ENCODE data around the gene PGBD1.

PGBD1 gene, protein sequence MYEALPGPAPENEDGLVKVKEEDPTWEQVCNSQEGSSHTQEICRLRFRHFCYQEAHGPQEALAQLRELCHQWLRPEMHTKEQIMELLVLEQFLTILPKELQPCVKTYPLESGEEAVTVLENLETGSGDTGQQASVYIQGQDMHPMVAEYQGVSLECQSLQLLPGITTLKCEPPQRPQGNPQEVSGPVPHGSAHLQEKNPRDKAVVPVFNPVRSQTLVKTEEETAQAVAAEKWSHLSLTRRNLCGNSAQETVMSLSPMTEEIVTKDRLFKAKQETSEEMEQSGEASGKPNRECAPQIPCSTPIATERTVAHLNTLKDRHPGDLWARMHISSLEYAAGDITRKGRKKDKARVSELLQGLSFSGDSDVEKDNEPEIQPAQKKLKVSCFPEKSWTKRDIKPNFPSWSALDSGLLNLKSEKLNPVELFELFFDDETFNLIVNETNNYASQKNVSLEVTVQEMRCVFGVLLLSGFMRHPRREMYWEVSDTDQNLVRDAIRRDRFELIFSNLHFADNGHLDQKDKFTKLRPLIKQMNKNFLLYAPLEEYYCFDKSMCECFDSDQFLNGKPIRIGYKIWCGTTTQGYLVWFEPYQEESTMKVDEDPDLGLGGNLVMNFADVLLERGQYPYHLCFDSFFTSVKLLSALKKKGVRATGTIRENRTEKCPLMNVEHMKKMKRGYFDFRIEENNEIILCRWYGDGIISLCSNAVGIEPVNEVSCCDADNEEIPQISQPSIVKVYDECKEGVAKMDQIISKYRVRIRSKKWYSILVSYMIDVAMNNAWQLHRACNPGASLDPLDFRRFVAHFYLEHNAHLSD
- 1.9 to 6.1 (median 2.4) reads per million in 3 experiments for total RNA-seq

DNA sequence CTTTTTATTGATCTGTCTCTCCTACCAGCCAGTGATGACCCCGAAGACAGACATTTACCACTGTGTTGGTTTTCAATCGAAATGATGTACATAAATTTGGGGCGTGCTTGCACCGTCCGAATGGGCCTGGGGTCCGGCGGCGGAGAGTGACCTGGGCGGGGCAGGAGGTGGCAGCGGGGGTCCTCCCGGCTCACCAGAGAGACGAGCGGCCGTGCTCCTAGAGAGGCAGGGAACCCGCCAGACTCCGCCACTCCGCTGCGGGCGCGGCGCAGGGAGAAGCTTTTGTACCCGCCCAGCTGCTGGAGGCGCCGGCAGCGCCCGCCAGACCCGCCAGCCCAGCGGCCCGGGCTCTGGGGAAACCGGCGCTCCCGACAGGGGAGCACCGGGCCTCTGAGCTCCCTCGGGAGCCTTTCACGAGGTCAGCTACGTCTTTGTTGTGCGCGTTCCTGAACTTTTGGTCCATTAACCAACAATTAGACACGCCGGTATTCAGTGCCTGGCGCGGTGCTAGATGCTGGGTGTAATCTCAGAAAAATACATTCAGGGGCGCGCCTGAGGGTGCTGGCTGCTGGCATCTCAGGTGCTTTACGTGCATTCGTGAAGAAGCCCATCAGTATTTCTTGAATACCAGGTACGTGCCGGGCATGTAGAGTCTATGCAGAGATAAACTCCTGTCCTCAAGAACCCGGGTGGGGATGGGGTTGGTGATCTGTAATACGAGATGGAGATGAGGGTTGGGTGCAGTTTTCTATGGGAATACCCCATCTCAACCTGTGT, at the start of gene PGBD1:
Gene PGBD1 (plus strand): TSS at position 285 of the 777 bp plus-strand sequence. CDS start 2,242 bp downstream, outside the sequence.
- peak; percentile 8 for DNase-seq

DNA sequence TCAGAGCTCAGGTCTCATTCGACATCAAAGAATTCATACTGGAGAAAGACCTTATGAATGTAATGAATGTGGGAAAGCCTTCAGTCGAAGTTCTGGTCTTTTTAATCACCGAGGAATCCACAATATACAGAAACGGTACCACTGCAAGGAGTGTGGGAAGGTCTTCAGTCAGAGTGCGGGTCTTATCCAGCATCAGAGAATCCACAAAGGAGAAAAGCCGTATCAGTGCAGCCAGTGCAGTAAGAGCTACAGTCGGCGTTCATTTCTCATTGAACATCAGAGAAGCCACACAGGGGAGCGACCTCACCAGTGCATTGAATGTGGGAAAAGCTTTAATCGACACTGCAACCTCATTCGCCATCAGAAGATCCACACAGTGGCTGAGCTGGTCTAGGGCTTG, 48.6 kb upstream of the PGBD1 start:
- no peak for DNase-seq

DNA sequence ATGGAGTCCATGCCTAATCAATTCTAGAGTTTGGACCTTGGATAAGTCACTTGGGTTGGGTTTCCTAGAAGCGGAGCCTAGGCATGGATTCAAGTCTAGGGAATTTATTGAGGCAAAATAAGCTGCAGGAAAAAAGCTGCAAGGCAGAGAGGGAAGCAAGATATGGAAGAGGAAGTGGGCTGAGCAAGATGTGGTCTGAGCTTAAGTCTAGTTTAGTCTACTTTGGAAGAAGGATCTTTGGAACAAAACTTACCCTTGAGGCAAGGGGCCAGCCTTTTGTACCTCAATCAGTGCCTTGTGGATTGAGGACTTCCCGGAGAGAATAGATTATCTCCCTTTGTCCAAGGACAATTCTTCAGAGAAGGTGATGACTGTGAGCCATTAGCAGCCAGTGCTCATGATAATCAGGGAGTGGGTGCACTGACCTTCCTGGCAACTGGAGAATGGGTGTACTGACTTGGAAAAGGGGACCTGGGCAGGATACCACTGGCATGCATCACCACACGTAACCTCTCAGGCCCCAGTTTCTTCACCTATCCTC, 45.4 kb upstream of the PGBD1 start:
- DNase-seq = no peak

DNA sequence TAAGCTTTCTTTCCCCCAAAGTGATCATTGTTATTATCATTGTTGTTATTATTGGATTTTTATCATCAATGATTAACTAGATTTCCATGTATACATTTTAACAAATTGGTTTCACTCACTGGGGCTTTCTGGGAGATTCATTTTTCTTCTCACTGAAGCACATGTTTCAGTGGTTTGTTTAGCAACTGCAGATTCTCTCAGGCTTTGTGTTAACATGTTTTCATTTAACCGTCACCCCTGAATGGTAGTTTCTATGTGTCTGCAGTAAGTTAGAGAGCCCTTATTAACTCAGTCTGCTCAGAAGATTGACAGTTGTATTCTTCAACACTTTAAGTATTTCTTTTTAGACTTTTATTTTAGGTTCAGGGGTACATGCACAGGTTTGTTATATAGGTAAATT, 41.7 kb upstream of the PGBD1 start:
- no peak for DNase-seq

DNA sequence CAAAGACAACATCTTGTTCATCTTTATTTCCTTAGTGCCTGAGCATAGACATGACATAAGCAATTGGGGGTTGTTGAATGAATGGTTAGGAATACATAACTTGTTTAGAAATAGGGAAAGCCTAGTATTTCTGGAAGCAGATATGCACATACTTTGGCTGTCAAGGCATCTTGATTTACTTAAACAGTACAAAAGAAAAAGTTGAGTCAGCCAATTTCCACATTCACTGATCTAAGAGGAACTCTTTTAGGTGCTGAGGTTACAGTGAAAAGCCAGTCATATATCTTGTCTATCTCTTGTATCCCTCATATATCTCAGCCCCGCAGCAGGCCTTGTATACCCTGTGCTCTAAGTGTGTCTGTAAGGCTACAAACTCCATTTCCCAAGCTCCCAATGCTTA, 40.9 kb upstream of the PGBD1 start:
- no peak for DNase-seq

DNA sequence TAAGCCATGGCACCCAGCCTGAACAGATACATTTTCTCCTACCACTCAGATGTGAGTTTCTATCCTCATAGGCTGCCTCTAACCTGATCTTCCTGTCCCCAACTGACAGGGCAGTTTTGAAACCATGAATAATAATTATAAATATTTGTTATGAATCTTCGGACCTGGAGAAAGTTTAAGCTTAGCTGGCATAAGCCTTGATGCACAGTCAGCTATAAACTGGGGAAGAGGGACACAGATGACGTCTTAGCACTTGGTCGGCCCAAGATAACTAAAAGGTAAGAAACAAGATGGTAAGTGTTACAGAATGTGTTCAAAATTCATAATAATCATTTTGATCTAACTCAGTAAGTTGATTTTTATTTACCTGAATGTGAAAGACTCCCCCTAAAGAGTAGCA, 37.4 kb upstream of the PGBD1 start:
- no peak for DNase-seq

DNA sequence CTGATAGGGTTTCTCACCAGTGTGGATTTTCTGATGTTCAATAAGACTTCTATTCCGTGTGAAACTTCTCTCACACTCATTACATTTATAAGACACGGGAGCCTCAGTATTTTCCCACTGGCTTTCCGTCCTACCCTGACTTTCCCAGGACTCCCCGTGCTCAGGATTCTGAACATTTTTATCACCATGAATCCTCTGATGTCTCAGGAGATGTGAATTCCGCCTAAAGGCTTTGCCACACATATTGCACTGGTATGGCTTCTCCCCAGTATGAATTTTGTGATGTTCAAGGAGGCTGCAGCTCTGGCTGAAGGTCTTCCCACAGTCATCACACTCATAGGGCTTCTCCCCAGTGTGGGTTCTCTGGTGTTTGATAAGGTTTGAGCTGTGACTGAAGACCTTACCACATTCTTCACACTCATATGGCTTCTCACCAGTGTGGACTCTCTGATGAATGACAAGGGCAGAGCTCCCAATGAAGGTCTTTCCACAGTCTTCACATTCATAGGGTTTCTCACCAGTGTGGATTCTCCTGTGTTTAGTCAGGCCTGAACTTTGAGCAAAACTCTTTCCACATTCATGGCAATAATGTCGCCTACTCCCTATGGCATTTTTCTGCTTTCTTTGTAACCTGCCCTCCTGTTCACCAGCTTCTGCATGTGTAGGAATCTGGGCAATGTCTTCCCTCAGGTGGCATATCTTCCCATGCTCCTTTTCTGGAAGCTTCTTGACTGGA, 36.0 kb upstream of the PGBD1 start:
- DNase-seq = no peak

DNA sequence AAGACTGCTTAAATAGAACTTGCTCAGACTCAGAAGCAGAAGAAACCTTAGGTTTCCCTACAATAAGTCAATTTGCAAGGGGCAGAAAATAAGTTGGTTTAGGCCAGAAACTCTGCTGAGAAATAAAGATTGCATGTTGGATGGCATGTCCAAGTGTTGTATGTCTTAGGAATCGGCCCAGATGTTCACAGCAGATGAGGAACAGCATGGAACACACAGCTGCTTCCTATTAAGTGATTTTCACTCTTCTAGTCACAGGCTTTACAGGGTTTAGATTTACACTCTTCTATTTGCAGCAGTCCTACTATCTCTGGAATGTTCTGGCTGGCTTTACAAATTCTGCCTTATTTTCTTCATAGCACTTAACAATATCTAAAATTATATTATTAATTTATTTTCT, 32.5 kb upstream of the PGBD1 start:
- DNase-seq = no peak

DNA sequence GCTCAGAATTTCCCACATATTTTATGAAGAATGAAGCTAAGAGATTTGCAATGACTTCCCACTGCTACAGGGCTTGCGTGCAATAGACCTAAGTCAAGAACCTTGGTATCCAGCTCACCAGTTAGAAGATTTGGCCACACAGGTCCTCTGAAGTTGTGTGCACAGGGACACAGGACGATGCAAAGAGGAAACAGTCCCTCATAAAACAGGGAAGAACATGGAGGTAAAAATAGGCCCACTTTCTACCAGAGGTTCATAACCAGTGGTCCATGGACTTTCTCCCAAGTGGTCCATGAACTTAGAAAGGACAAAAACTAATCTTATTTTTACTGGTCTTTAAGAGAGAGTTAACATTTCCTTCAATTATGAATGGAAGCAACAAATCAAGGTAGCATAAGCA, 30.6 kb upstream of the PGBD1 start:
- no peak for DNase-seq

DNA sequence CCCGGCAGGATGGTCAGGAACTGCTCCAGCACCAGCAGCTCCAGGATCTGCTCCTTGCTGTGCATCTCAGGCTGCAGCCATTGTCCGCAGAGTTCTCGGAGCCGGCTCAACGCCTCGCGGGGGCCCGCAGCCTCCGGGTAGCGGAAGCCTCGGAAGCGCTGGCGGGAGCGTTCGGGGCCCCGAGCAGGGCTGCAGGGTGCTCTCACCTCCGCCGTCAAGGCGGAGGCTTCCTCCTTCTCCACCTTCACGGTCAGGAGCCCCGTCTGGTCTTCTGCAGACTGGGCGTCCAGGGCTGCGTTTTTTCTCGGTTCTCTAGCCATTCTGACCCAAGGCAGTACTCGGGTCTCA, 29.7 kb upstream of the PGBD1 start:
- DNase-seq = no peak

DNA sequence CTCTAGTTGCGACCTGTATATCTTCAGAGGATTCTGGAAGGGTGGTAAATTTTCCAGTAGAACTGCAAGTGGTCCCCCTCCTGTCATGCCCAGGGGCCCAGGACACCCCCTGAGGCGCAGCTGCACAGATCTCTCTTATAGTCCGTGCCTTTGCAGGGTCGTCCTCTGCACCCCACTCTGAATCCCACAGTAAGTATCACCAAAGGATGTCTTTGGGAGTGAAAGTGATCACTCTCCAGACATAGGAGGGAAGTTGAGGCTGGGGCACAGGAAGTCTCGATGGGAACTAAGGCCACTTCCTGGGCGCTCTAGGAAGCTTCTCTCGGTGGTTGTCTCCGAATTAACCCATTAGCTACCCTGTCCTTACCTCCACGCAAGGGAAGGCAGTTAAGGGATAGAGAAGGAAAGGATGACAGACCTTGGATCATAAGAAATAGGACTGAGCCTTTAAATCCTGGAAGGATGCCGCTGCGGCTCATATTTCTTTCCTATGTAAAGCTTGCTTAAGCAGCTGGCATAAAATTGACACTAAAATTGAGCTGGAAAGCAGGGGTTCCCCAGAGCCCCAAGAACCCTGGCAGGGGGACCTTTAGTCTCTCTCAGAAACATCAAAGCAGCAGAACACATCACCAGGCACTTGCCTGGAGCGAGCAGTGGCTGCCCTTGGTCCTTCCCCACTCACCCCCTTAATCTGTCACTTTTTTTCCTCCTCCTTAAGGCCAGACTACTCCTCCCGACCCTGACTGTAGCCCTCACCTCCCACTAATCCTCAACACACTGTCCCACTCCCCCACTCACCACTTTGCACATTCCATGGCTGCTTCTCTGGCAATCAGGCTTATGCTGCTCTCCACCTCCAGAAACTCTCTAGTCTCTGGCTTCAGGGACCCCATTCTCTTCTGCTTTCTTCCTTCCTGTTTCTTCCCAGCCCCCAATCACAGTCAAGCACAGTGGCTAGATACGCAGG, 29.1 kb upstream of the PGBD1 start, which contains the start of gene ZKSCAN4:
Gene ZKSCAN4 (minus strand): TSS at position 261 of the 967 bp plus-strand sequence. CDS start 289 bp downstream, outside the sequence.
- DNase-seq = peak; percentile 74

DNA sequence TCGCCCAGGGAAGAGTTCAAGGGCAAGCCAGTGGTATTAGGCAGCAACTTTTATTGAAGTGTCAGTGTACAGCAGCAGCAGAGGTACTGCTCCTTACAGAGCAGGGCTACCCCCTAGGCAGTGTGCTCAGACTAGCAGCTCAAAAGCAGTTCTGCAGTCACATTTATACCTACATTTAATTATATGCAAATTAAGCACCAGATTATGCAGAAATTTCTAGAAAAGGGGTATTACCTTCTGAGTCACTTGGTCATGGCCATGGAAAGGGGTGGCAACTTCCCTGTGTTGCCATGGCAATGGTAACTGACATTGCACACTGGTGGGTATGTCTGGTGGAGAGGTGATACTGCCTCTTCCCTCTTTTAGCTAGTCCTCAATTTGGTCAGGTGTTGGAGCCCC, 27.3 kb upstream of the PGBD1 start:
- no peak for DNase-seq

DNA sequence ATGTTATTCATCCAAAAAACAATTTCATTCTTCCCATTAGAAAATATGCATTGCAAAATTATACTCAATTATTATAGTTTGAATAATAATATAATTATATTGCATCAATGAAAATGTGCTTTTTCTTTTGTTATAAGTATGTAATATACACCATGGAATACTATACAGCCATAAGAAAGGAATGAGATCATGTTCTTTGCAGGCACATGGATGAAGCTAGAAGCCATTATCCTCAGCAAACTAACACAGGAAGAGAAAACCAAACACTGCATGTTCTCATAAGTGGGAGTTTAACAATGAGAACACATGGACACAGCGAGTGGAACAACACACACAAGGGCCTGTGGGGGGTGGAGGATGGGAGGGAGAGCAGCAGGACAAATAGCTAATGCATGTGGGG, 24.3 kb upstream of the PGBD1 start:
- DNase-seq = no peak

DNA sequence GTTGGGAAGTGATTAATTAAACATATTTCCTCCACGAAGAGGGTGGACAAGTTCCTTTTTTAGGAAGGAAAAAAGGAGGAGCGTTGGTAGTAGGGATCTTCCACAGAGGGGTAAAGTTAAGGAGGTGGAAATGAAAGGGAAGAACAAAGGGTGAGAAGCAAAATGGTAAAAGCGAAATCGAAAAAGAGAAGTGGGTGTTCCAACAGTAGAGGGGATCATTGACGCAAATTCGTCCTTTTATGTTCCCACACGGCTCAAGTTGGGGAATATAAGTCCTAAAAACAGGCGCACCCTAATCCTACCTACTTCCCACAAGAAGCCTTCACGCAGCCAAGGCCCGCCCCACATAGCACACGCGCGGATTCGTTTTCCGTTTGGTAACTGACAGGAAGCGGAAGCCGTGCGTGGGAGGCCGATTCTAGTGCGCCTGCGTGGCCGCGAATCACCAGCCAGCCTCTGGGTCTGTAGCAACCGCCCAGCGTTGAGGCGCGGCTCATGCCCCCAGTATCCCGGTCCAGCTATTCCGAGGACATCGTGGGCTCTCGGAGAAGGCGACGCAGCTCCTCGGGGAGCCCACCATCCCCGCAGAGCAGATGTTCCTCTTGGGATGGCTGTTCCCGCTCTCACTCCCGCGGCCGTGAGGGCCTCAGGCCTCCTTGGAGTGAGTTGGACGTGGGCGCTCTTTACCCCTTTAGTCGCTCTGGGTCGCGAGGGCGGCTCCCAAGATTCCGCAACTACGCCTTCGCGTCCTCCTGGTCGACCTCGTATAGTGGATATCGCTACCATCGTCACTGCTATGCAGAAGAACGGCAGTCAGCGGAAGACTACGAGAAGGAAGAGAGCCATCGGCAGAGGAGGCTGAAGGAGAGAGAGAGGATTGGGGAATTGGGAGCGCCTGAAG, 22.2 kb upstream of the PGBD1 start, which contains the start of gene NKAPL:
Gene NKAPL (plus strand): TSS at position 421 of the 901 bp plus-strand sequence. CDS start 75 bp downstream, at position 496.
- peak; percentile 25 for DNase-seq

DNA sequence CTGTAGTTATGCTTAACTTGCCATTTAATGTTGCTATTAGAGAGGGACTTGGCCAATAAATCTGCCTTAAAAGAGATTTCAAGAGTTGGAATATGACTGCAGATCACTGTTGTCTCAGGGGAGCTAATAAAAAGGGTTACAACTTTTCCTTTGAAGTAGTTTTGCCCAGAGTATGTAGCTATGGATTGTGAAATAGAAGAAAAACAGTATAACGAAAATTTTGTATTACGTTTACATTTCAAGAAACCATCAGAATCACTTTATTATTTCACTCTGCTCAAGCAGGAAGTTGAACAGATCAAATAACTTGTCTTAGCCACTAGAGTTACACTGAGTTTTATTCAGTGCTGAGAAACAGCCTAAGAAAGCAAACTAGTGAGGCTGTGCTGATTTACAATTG, 17.4 kb upstream of the PGBD1 start:
- no peak for DNase-seq

DNA sequence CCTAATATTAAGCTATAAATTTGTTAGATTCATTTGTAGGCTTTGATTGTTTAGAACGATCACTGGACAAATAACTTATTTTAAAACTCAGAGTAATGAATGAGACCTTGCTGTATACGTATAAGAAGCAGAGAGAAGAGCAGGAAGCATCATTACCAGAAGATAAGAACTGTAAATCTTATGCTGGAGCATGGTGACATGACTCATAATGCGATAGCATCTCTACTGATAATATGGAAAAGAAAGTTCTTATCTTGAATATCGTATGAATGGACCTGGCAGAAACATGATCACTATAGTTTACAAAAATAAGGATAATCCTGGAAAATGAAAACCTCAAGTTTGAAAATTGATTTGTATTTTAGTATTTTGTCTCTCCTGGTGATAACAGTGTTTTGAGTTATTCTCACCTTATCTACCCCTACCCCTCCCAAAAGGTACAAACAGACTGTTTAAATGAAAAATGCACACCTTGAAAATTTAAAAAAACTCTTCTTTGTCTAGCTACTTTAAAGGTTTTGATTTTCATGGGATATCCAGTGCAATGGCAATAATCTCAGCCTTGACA, 16.5 kb upstream of the PGBD1 start:
- DNase-seq = no peak

DNA sequence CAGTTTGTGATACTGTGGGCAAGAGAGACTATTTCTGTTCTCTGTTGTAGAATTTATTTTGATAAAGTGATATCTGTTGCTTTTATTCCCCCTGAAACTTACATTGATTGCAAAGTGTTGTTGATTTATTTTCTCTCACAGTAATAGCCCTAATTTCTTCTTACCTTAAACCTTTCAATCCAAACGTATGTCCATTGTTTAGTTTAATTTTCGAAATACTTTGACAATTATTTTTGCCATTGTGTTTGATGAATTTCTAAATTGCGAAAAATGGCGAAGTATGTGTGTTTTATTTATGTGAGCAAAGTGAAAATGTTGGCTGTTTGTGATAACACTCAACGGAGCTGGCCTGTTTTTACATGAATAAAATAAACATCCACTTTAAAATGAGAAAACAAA, 14.8 kb upstream of the PGBD1 start:
- DNase-seq = no peak

DNA sequence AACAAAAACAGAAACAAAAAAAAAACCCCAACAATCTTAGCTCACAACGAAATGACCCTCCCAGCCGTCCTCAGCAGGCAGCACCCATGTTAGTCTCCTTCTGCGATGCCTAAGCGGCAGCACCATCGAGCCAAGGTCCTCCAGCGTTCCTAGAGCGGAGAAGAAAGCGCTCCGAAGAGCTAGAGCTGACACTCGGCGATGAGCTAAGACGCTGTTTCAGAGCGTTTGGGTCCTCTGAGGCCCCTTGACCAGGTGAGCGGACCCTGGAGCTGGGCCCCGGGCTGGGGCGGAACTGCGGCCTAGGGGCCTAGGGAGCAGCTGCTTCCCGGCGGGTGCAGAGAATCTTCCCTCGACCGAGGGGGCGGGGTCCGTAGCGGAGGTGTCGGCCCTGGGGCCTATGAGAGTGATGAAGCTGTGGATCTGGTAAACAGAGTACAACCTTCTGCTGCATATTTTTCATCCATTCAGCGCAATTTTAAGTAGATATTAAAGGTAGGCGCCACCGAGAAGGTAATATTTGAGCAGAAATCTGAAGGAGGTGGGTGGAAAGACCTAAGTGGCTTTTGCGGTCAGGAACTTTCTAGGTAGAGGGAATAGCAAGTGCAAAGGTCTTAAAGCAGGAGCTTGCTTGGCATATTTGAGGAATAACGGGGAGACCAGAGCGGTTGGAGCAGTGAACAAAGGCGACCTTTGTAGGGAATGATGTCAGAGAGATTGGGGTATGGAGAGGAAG, 14.2 kb upstream of the PGBD1 start, which contains the start of gene ZSCAN26:
Gene ZSCAN26 (plus strand): TSS at position 182 of the 733 bp plus-strand sequence. CDS start 4,777 bp downstream, outside the sequence.
- peak; percentile 83 for DNase-seq
